22Rv1 (cell line): ENCODE data around the gene FAM117B.

Experiments
- CTCF ChIP-seq: fragments of 450-650 bp; IDR thresholded peaks from 2 replicates; pipeline ENCODE4 v1.5.1; 2017; ENCODE audit warnings: mild to moderate bottlenecking
- ZFX ChIP-seq: fragments of 450-650 bp; IDR thresholded peaks from 2 replicates; pipeline ENCODE4 v1.6.1; 2017; ENCODE audit warnings: antibody characterized with exemption, borderline replicate concordance

DNA sequence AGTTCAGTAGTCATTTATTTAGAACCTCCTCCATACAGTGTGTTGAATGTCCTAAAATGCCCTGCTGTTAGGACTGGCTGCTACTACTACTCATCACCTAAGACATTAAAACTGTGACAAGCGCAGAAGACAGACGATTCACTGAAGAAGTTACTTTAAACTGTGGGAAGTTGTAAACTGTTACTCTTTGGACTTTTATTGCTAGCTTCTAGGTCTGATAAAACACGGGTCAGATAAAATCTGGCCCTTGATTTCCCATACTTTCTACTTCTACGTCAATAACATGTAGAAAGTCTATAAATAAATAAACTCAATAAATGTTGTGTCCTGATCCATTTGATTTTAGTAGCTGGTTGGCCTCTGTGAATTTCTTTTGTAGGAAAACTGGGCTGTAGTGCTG lies 123.4 kb downstream of the FAM117B start:
- no peak for TF ChIP-seq CTCF
- TF ChIP-seq ZFX: no peak
